HG02840 (cell line): ENCODE measurements around the gene TOP3B.
"Not testable (repeated sequence)": the region's sequence is repeated elsewhere in the genome, so short reads cannot be mapped to it uniquely, and the experiment has no call there.

ENCODE experiments used
- ATAC-seq: cut with Tn5 transposase; IDR thresholded peaks from one replicate; pipeline ENCODE4 v1.9.1; 2021; ENCODE audit warnings: mild to moderate bottlenecking, moderate library complexity, moderate number of reproducible peaks; ENCODE audit not compliant: unreplicated experiment, low FRiP score

TOP3B gene

DNA sequence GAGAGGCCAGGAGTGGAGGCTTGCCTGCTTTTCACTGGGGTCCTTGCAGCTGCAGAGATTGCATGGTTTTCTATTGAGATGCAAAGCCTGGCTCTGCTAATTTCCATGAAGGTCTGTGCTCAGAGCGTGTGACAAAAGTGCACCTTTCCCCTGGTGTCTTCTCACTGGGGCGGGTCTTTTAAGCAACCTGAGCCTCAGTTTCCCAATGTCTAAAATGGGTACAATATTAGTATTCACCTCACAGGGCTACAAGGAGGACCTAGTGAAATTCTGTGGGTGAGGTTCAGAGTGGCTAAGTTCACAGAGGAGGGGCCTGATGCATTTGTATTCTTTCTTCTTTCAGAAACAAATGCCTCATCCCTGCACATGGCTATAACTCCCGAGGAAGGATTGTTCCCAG is 50.2 kb downstream of the TOP3B start:
- ATAC-seq: no peak

DNA sequence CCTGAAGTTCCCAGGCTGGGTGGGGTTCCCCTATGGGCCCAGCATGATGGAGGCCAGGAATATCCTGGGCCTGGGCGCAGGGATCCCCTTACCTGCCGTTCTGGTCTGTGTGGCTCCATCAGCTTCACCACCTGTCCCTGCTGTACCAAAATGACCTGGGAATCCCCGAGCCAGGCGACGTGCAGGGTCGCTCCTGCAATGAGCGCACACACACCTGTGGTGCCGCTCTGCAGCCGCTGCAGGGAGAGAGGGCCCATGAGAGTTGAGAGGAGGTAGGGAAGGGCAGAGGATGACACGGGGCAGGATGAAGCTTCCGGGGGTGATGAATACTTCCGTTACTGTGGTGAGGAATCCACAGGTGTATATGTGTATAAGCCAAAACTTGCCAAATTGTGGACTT is 51.5 kb downstream of the TOP3B start:
- ATAC-seq: no peak

DNA sequence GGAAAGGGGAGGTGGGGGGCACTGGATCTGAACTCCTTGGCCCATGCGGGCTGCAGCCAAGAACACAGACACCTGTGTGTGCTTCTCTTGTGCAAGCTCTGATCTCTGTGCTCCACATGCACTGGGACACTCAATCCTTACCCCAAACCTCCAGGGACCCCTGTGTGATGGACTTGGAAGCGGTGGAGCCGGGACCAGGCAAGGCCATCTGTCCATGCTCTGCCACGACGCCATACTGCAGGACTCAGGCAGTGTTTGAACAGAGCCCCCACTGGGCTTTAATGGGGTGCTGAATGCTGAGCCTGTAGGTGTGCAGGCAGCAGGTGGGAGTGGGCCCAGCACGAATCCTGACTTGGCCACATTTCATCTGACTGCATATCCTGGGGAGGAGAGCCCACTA is 53.3 kb downstream of the TOP3B start:
- ATAC-seq: no peak

DNA sequence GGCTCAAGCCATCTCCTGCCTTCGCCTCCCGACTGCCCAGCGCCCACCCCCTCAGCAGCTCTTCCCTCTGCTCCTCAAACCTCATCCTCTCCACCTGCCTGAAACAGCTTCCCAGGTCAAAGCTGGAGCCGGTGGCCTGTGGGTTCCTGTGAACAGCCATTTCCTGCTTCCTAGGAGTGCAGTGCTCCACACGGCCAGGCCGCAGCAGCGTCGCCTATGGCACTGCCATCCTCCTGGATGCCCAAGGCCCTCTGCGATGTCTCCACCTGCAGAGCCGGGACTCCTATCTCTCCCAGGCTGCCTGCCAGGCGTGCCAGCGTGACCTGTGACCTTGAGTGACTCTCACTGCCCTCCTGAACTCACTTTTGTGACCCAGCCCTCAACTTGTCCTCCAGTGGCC is 54.5 kb downstream of the TOP3B start:
- ATAC-seq: no peak

DNA sequence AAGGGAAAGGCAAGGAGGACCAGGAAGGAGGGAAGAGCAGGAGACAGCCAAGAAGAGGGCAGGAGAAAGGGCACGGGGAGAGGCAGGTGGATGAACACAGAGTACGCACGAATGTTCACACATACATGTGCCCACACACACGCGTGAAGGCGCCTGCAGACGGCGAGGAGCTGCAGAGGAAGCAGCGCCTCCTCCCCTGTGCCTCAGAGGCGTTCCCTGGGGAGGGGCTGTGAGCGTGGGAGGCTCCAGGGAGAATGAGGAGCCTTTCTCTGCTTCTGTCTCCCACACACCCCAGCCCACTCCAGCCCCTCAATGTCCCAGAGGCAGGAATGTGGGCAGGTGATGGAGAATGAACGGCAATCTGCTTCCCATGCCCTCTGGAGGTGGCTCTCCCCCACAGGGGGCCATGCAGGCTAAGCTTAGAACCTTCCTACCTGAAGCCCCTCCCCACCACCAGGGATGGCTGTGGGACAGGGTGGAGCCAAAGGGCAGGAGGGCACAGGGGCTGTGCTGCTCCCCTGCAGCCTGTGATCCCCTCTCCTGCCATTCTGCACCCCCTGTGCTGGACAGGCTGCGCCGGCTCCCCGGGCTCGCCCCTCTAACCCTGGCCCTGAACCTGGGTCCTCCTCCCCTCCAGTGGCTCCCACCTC is 55.3 kb downstream of the TOP3B start:
- no peak for ATAC-seq

DNA sequence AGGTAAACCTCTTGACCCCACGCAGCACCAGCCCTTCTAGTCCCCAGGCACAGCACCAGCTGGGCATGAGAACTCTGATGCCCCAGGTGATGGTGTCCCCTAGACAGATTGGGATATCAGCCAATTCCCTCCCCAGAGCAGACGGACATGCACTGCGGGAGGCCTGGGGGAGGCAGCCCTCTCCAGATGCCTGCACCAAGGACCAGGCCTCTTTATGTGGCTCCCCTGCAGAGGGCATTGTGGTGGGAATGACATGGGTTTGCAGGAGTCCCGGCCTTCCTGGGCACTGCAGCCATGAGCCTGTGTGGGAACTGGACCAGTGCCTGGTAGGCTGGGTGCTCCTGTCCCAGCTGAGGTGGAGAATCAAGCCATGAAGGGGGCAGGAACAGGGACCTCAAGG is 55.9 kb downstream of the TOP3B start:
- ATAC-seq: no peak

DNA sequence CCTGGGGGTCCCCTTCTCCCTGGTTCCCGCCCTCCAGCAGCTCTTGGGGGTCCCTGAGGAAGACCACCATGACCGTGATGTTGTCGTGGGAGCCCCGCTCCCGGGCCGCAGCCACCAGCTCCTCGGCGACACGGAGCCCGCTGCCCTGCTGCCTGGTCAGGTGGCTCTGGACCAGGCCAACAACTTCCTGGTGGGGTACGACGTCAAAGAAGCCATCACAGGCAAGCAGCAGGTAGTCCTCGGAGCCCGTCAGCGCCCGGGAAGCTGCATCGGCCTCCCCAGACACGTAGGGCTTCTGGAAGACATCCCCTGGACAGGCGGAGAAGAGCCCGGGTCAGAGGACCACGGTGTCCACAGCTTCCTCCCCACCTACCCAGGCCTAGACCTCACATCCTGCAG is 59.4 kb downstream of the TOP3B start:
- no peak for ATAC-seq

DNA sequence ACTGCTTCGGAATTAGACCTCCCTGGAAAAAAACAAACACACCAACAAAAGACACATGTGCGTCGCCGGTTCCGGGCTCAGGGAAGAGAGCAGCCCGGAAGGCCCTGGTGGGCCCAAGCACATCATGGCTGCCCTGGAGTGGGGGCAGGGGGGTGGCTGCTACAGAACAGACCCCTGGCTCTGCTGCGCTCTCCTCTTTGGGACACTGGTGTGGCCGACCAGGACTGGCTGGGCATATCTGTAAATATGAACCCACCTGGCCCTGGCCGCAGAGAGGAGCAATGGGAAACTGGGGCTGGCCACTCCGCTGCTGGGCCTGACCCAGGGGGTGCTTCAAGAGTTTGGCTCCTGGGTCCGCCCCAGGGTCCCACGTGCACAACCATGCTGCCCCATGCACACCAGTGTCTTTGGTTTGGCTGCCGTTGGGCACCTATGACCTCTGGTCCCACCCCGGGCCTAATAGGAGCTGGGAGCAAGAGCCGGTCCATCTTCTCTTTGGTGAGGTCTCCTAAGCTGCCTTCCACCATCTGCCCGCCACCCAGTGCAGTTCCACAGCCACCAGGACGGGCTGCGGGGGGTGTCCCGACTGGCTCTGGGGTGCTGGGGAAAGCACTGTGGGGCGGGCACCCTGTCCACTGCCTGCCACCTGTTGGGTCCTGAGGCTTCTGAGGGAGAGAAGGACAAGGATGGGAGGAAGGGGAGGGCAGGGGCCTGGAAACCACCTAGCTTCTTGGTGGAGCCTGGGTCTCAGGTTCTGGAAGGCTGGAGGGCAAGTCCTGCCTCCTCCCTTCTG is 60.0 kb downstream of the TOP3B start:
- no peak for ATAC-seq

DNA sequence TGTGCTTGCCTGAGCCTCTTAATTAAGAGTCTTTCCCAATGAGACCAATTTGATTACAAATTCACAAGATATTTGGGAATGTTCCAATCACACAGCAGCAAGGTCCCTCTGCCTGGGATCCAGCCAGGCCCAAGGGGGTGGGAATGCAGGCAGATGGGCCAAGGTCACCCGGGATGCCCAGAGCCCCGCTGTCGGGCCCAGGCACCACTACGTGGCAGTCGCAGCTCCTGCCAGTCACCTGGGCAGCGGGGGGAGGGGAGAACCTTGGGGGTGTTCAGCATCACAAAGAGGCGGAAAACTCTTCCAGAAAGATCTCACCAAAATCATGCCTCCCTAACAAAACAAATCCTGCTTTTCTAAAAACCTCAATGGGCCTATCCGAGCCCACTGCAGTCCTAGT is 60.9 kb downstream of the TOP3B start:
- ATAC-seq: no peak

DNA sequence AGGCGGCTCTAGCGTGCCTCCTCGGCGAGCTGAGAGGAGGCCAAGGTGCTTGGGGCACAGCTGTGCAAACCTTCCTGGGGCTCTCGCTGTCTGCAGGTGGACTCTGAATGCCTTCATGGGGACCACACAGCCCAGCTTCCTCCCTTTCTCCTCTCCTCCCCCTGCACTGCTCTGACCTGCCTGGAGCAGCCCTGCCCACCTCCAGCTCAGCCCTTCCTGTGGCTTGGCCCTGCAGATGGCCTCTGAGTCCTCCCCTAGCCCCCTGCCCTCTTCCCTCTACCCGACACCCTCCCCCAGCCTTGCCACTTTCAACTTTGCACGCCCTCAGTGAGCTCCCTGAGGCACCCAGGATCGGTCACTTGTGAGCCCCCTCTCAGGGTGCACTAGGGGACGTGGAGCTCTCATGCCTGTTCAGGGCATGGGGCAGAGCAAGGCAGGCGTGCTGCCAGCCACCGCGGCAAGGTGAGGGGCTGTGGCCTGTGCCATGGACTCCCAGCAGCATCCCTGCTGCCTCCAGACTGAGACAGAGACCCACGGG is 61.3 kb downstream of the TOP3B start:
- no peak for ATAC-seq

DNA sequence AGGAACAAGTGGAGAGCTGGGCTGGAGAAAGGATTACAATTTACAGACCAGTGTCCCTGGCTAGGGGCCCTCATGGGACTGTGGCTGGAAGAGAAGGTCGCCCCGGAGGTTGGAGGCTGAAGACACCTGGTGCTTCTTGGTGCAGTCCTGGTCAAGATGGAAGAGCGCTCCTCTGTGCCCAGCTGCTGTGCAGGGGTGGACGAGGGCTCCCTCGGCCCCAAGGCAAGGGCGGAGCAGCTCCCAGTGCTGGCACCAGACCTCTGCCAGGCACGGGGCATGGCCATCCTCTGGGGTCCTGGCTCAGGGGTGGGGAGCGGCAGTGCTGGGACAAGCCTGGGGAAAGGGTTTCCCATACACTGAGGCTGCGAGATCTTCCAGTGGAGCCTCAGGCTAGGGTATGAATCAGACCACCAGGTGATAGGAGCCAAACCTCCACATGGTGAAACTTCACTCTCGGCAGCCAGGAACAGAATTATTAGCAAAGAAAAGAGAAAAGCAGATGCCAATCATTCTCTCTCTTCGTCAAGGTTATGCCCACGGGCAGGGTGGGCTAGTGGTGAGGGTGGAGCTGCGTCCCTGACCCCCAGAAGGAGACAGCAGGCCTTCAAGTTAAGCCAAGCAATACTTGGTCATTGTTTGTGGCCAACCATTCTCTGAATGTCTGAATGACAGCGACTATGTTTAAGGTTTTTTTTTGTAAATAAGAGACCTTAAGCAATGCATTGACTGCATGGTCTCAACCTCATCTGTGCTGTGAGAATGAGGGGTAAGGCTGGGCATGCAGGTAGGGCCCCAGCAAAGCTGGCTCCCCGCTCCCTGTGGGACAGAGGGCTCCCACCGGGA is 62.0 kb downstream of the TOP3B start:
- no peak for ATAC-seq

DNA sequence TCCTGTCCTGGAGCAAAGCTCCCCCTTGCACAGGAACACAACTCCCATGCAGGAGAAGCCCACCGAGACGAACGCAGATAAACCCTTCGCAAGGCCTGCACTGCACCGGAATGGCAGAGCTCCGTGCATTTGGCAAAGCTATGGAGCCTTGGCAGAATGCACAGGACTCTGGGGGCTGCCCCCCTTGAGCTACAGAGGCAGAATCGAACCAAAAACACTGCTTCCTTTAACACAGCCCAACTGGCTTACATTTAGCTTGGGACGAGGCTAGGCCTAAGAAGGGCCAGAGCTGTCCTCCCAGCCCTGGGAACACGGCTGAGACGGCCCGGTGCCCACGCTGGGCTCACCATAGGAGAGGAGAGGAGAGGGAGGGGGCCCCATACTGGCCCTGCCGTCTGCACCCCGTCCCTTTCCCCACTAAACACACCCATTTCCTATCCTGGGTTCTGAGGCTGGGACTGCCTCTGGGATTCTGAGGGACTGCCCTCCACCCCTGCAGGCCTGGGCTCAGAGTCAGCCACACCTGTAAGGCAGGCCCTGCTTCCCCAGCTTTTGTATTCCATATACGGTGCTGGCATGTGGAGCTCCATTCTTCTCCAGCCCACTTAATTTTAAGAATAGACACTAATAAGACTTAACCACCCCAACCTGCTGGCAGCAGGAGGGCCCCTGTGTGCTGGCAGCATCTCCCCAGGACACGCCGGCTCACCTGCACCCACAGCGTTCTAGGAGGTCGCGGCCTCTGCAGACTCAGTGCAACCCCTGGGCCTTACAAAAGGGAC is 62.9 kb downstream of the TOP3B start:
- no peak for ATAC-seq

DNA sequence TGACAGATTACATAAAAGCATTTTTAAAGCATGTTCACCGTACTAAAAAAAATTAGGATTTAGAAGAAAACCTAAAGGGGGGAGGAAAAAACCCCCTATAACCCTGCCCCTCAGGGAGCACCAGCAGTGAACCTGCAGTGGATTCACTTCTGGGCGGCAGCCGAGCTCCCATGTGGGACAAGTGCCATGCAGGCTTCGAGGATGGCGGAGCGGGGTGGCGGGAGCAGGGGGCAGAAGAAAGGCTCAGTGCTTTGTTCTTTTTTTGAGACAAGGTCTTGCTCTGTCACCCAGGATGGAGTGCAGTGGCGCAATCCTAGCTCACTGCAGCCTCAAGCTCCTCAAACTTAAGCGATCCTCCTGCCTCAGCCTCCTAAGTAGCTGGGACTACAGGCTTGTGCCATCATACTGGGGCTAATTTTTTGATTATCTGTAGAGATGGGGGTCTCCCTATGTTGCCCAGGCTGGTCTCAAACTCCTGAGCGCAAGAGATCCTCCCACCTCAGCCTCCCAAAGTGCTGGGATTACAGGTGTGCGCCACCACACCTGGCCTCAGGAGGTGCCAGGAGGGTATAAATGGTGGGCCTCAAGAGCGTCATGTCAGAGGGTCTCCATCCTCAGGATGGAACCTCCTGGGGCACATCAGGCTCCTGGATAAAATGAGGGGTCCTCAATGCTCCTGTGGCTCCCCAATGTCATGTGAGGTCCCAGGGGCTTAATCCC is 64.0 kb downstream of the TOP3B start:
- ATAC-seq: no peak

DNA sequence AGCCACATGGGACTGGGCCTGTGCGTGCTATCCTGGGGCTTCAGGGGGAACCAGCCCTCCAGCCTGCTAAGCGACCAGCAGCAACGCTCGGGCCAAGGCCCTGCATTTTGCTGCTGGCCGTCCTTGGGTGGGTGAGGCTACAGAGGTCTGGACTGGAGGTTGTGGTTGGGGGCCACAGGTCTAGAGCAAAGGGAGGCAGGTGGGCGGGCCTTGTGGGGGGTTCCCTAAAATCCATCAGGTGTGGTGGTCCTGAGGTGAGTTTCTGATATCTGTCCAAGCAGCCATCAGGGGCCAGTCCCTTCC is 64.7 kb downstream of the TOP3B start:
- no peak for ATAC-seq

DNA sequence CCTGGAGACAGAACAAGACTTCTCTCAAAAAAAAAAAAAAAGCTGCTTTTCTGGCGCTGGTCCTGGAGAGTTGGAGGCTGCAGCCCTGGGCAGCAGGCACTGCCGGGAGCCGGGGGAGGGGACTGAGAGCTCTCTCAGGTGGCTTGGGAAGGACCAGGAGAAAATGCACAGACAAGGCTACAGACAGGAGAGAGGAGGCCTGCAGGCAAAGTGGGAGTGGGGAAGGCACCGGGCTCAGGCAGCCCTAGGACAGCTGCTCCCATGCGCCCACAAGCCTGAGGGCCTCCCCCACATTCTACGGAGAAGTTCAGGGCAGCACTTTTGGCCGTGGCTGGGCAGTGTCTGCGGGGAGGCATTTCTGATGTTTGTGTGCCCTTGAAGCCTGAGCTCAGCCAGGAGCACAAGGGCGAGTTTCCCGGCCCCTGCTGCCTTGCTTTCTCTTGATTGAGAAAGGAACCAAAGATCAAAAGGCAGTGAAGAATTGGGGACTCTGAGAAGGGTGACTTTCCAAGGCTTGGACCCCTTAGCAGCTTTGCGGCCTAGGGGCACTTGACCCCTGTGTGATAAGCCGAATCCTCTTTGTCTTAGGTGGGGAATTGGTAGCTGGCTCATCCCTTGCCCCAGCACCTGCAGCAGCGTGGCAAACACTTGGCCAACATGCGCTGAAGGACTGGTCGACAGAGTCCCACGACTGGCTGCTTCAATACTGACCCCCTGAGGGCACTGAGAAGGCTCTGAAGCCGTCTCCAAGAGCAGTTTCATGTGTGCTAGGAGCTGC is 65.2 kb downstream of the TOP3B start:
- no peak for ATAC-seq

DNA sequence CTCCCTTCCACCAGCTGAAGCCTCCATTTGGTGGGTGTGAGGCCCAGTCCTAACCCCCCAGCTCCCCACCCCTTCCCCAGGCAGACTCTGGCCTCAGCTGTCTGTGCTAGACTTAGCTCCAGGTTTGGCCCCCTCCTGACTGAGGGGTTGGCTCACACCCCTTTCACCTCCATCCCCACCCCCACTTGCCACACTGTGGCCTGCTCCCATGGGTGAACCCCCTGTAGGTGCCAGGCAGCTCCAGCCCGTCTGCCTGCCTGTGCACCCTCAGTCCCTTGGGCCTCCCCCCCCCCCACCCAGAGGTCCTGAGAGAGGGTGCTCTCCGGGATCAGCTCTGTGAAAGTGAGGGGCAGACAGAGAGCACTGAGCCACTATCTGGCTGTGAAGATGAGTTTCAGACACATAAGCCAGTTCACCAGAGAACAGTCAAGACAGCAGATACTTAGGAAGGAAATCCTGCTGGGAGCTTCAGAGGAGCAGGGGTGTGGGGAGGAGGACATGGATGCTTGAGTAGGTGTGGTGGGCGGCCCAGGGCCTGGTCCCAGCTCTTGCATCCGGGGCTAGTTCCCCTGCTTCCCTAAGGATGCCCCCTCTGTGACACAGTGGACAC is 66.2 kb downstream of the TOP3B start:
- ATAC-seq: no peak

DNA sequence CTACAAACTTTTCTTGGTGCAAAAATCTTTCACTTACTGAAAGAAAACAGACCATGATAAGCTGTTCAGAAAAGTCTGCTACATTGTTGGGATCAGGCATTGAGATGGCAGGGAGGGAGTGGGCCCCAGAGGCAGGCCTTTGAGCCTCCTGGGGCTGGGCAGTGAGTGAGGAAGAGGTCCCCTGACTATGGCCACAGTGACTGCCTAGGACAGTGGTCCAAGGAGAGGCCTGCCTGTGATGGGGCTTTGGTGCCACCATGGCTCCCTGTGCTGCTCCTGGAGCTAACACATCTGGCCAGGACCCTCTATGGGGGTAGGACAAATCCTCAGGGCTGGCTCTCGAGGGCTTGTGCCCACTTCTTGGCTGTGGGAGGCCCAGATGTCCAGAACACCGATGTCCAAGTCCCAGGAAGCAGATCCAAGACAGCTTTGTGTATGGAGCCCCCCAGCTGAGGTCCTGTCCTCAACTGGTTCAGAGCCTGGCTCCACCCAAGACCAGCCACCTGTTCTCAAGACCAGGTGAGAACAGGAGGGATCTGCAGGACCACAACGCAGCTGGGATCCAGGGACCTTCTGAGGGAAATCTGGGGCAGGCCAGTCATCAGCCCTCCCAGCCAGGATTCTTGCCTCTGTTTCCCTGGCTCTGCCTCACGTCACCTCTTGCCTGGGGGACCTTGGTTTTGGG is 66.8 kb downstream of the TOP3B start:
- ATAC-seq: no peak

DNA sequence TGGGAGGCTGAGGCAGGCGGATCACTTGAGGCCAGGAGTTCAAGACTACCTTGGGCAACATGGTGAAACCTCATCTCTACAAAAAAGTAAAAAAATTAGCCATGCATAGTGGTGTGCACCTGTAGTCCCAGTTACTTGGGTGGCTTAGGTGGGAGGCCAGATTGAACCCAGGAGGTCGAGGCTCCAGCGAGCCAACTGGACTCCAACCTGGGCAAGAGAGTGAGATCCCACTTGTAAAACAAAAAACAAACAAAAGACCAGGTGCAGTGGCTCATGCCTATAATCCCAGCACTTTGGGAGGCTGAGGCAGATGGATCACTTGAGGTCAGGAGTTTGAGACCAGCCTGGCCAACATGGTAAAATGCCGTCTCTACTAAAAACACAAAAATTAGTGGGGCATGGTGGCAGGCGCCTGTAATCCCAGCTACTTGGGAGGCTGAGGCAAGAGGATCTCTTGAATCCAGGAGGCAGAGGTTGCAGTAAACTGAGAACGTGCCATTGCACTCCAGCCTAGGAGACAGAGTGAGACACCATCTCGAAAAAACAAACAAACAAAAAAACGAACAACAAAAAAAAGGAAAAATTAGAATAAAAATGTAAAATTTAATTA is 68.4 kb downstream of the TOP3B start:
- not testable (repeated sequence) for ATAC-seq
